PC-9 (cell line): ENCODE measurements around the gene KLF13. TPM values are rescaled to one million over a fixed set of nuclear protein-coding genes. Genes with fewer than 3 reads are reported as not detected.

ENCODE experiments used
- BruUV-seq: library from RNA; stranded (reverse); fragments of 400-500 nt; replicated peaks from 2 replicates; lab custom pipeline; 2021; lab: Mats Ljungman, UMichigan
- CTCF ChIA-PET: fragments of 300-600 bp; sonication (Branson Sonifier 250); formaldehyde crosslinking; loops from one replicate; lab custom pipeline; 2022; ENCODE audit warnings: antibody characterized with exemption; lab: Charles Lee
- POLR2A ChIA-PET: fragments of 300-600 bp; sonication (Branson Sonifier 250); formaldehyde crosslinking; loops from one replicate; lab custom pipeline; 2022; ENCODE audit warnings: antibody characterized with exemption; ENCODE audit not compliant: unreplicated experiment; lab: Charles Lee
- DNase-seq, 2 experiments: peaks; one replicate each; pipeline versions ENCODE4 v3.0.0 to v3.0.0-alpha.2; 2015 to 2022; ENCODE audit warnings: mixed read lengths in 1 of 2
- H2AFZ ChIP-seq: fragments of 200-600 bp; sonication (generic); 2 replicates; pipeline ENCODE4 v1.8.1; 2017; ENCODE audit warnings: antibody characterized with exemption
- H3F3A ChIP-seq: fragments of 200-600 bp; sonication (generic); 2 replicates; pipeline ENCODE4 v1.8.1; 2017; ENCODE audit warnings: antibody characterized with exemption, mild to moderate bottlenecking, low read depth; ENCODE audit not compliant: insufficient read depth
- H3K27ac ChIP-seq: fragments of 200-600 bp; sonication (generic); 2 replicates; pipeline ENCODE4 v1.6.1; 2016; ENCODE audit warnings: mixed run types
- H3K27me3 ChIP-seq: fragments of 200-600 bp; sonication (generic); 2 replicates; pipeline ENCODE4 v1.6.1; 2016; ENCODE audit warnings: low read depth, mixed run types; ENCODE audit not compliant: insufficient read depth
- H3K36me3 ChIP-seq: fragments of 200-600 bp; sonication (generic); 2 replicates; pipeline ENCODE4 v1.6.1; 2016; ENCODE audit warnings: low read depth, mixed run types
- H3K4me1 ChIP-seq: fragments of 200-600 bp; sonication (generic); replicated peaks from 2 replicates; pipeline ENCODE4 v1.6.1; 2016; ENCODE audit warnings: mixed run types; ENCODE audit not compliant: insufficient read depth
- H3K4me2 ChIP-seq: fragments of 200-600 bp; sonication (generic); 2 replicates; pipeline ENCODE4 v1.6.1; 2017; ENCODE audit warnings: mixed run types
- H3K4me3 ChIP-seq: fragments of 200-600 bp; sonication (generic); 2 replicates; pipeline ENCODE4 v1.6.1; 2016; ENCODE audit warnings: mixed run types
- H3K79me2 ChIP-seq: fragments of 200-600 bp; sonication (generic); 2 replicates; pipeline ENCODE4 v1.6.1; 2017; ENCODE audit warnings: low read depth, mixed run types
- H3K9me2 ChIP-seq: fragments of 200-600 bp; sonication (generic); 2 replicates; pipeline ENCODE4 v1.8.1; 2017; ENCODE audit warnings: mild to moderate bottlenecking; ENCODE audit not compliant: insufficient read depth
- H3K9me3 ChIP-seq: fragments of 200-600 bp; sonication (generic); 2 replicates; pipeline ENCODE4 v1.8.1; 2016; ENCODE audit warnings: low read depth; ENCODE audit not compliant: insufficient read depth
- H4K20me1 ChIP-seq: fragments of 200-600 bp; sonication (generic); 2 replicates; pipeline ENCODE4 v1.8.1; 2017; ENCODE audit not compliant: insufficient read depth
- EZH2 ChIP-seq: fragments of 200-600 bp; sonication (generic); IDR thresholded peaks from 2 replicates; pipeline ENCODE4 v1.8.0; 2017; ENCODE audit warnings: antibody characterized with exemption, low read depth
- intact Hi-C: fragments of 100-400 bp; cut with micrococcal nuclease; formaldehyde crosslinking; loops from one replicate; pipeline ENCODE4 v1.10.0; 2022; ENCODE audit not compliant: unreplicated experiment
- total RNA-seq: library from RNA; stranded (reverse); gene quantifications from 2 replicates; pipeline ENCODE4 v1.2.3, GENCODE V29; 2021
- TF ChIP-seq, protein P1 (sequence below): fragments of 200-600 bp; sonication (generic); conservative IDR thresholded peaks from 2 replicates; pipeline ENCODE4 v1.6.1; 2017; ENCODE audit warnings: mixed run types, antibody characterized with exemption, mild to moderate bottlenecking, moderate library complexity

The KLF13 gene
- total RNA-seq, 1 experiment from 2014 or later = 3.4 TPM

- Histone ChIP-seq H3K9me2 (no peaks in the 10 kb centered on the region), H2AFZ (no peak overlapping the region), H3K4me3 (no peak overlapping the region), H3K4me2 (no peak overlapping the region), H3K79me2 (no peaks in the 10 kb centered on the region), H3K9me3 (no peaks in the 10 kb centered on the region), H3K4me1 (no peaks in the 10 kb centered on the region), H3F3A (no peaks in the 10 kb centered on the region), H4K20me1 (no peaks in the 10 kb centered on the region), H3K36me3 (no peaks in the 10 kb centered on the region), H3K27me3 (peaks cover 26% of the 10 kb centered on the region; the same call in 1 of the 2 replicates), H3K27ac (no peak overlapping the region)
- no peak for TF ChIP-seq EZH2
- TF ChIP-seq, protein P1, sequence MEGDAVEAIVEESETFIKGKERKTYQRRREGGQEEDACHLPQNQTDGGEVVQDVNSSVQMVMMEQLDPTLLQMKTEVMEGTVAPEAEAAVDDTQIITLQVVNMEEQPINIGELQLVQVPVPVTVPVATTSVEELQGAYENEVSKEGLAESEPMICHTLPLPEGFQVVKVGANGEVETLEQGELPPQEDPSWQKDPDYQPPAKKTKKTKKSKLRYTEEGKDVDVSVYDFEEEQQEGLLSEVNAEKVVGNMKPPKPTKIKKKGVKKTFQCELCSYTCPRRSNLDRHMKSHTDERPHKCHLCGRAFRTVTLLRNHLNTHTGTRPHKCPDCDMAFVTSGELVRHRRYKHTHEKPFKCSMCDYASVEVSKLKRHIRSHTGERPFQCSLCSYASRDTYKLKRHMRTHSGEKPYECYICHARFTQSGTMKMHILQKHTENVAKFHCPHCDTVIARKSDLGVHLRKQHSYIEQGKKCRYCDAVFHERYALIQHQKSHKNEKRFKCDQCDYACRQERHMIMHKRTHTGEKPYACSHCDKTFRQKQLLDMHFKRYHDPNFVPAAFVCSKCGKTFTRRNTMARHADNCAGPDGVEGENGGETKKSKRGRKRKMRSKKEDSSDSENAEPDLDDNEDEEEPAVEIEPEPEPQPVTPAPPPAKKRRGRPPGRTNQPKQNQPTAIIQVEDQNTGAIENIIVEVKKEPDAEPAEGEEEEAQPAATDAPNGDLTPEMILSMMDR = no peak
- CTCF ChIA-PET = no interaction called here
- intact Hi-C loops = no loop called here
- POLR2A ChIA-PET = no interaction called here
- no TSS peak for BruUV-seq
- DNase-seq = no peak
These were observed 77.7 kb downstream of the KLF13 start for GRCh38 chr15:31404345-31404744.

GRCh38 chr15:31405200-31405920 lies 78.7 kb downstream of the KLF13 start:
- no peak overlapping the region for H3K27ac ChIP-seq
- H3K4me2 ChIP-seq = no peak overlapping the region
- intact Hi-C loops = no loop called here
- peak in 1 of 2 experiments; percentile 11 for DNase-seq
- no TSS peak for BruUV-seq
- no peaks in the 10 kb centered on the region for H3K9me2 ChIP-seq
- no peaks in the 10 kb centered on the region for H4K20me1 ChIP-seq
- no peak overlapping the region for H3K4me3 ChIP-seq
- no peaks in the 10 kb centered on the region for H3K4me1 ChIP-seq
- POLR2A ChIA-PET = no interaction called here
- no peaks in the 10 kb centered on the region for H3K36me3 ChIP-seq
- no peaks in the 10 kb centered on the region for H3K9me3 ChIP-seq
- CTCF ChIA-PET = no interaction called here
- no peaks in the 10 kb centered on the region for H3F3A ChIP-seq
- no peak overlapping the region for H2AFZ ChIP-seq
- H3K79me2 ChIP-seq = no peaks in the 10 kb centered on the region
- peaks cover 22% of the 10 kb centered on the region; the same call in 1 of the 2 replicates for H3K27me3 ChIP-seq
- TF ChIP-seq, protein P1 = no peak
- TF ChIP-seq EZH2 = no peak

DNA sequence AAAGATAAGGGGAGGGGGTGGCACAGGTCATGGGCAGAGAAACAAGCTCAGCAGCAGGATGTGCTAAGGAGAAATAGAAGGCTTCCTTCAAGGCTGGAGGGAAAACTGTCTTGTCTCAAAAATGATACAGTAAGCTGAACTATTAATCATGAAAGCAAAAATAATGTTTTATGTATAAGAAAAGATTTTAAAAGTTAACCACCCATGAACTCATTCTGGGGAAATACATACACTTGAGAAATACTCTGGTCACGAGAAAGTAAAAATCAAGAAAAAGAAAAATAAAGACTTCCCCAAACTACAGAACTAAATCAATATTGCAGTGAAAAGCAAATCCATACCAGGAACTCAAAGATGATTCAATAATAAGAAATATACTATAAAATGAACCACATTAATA lies 80.7 kb downstream of the KLF13 start:
- POLR2A ChIA-PET = no interaction called here
- no peaks in the 10 kb centered on the region for H3K9me2 ChIP-seq
- peaks cover 21% of the 10 kb centered on the region; the same call in 1 of the 2 replicates for H3K27me3 ChIP-seq
- no peaks in the 10 kb centered on the region for H3F3A ChIP-seq
- DNase-seq = no peak
- no peaks in the 10 kb centered on the region for H4K20me1 ChIP-seq
- no peak overlapping the region for H2AFZ ChIP-seq
- CTCF ChIA-PET = no interaction called here
- no peaks in the 10 kb centered on the region for H3K4me1 ChIP-seq
- no peak overlapping the region for H3K27ac ChIP-seq
- H3K9me3 ChIP-seq = no peaks in the 10 kb centered on the region
- intact Hi-C loops = no loop called here
- no peak overlapping the region for H3K4me3 ChIP-seq
- BruUV-seq = no TSS peak
- H3K36me3 ChIP-seq = no peaks in the 10 kb centered on the region
- TF ChIP-seq EZH2 = no peak
- TF ChIP-seq, protein P1 = no peak
- H3K4me2 ChIP-seq = no peak overlapping the region
- no peaks in the 10 kb centered on the region for H3K79me2 ChIP-seq
